OCI-LY1 (cell line): Measurements from ENCODE around the gene LNPEP.

Experiments
- EZH2 ChIP-seq: fragments of 200-600 bp; sonication (generic), shearing (Covaris generic); IDR thresholded peaks from 2 replicates; pipeline ENCODE4 v1.8.0; 2017; ENCODE audit warnings: borderline replicate concordance, mixed run types, mild to moderate bottlenecking, antibody characterized with exemption, low read length, moderate library complexity, mixed read lengths
- TF ChIP-seq, protein P1 (sequence below): fragments of 200-600 bp; sonication (generic), shearing (Covaris generic); IDR thresholded peaks from 2 replicates; pipeline ENCODE4 v1.5.1; 2017; ENCODE audit warnings: mild to moderate bottlenecking, antibody characterized with exemption, low read length, moderate library complexity, mixed read lengths

DNA sequence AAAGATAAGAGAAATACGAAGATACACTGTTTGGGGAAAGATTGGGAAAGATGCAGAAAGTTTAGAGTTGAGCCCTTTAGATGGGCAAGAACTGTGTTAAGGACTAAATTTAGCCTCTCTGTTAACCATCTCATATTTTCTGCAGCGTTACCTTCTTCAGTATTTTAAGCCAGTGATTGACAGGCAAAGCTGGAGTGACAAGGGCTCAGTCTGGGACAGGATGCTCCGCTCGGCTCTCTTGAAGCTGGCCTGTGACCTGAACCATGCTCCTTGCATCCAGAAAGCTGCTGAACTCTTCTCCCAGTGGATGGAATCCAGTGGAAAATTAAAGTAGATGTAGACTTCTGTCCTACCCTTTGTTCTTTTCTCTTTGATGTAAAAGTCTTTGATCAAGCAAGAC is 26.4 kb upstream of the LNPEP start:
- TF ChIP-seq, protein P1, sequence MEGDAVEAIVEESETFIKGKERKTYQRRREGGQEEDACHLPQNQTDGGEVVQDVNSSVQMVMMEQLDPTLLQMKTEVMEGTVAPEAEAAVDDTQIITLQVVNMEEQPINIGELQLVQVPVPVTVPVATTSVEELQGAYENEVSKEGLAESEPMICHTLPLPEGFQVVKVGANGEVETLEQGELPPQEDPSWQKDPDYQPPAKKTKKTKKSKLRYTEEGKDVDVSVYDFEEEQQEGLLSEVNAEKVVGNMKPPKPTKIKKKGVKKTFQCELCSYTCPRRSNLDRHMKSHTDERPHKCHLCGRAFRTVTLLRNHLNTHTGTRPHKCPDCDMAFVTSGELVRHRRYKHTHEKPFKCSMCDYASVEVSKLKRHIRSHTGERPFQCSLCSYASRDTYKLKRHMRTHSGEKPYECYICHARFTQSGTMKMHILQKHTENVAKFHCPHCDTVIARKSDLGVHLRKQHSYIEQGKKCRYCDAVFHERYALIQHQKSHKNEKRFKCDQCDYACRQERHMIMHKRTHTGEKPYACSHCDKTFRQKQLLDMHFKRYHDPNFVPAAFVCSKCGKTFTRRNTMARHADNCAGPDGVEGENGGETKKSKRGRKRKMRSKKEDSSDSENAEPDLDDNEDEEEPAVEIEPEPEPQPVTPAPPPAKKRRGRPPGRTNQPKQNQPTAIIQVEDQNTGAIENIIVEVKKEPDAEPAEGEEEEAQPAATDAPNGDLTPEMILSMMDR: no peak
- no peak for TF ChIP-seq EZH2
